Cardiac fibroblast (primary cell): Measurements from ENCODE around the gene RFX1.

Source experiments
- DNase-seq, 2 donors: peaks; one replicate each; pipeline versions ENCODE4 v3.0.0 to v3.0.0-alpha.2; 2010; ENCODE audit warnings: low read depth in 2 of 2
- H3K4me3 ChIP-seq, 2 donors: replicated peaks in 1 of 2; 1 replicate in 1 of 2; 2 replicates in 1 of 2; pipeline ENCODE4 v1.5.1; 2011; ENCODE audit warnings: low read depth in 2 of 2, low read length in 2 of 2, mild to moderate bottlenecking in 2 of 2, moderate library complexity in 1 of 2
- CTCF ChIP-seq: IDR thresholded peaks from one replicate; pipeline ENCODE4 v1.5.1; 2011; ENCODE audit warnings: low read depth, mild to moderate bottlenecking, low read length, inconsistent platforms

The RFX1 gene

GRCh38 chr19:13986348-13986904 lies 19.7 kb downstream of the RFX1 start:
- DNase-seq = peak; percentile 76 to 77
- TF ChIP-seq CTCF = no peak
- H3K4me3 ChIP-seq = no peak overlapping the region

DNA sequence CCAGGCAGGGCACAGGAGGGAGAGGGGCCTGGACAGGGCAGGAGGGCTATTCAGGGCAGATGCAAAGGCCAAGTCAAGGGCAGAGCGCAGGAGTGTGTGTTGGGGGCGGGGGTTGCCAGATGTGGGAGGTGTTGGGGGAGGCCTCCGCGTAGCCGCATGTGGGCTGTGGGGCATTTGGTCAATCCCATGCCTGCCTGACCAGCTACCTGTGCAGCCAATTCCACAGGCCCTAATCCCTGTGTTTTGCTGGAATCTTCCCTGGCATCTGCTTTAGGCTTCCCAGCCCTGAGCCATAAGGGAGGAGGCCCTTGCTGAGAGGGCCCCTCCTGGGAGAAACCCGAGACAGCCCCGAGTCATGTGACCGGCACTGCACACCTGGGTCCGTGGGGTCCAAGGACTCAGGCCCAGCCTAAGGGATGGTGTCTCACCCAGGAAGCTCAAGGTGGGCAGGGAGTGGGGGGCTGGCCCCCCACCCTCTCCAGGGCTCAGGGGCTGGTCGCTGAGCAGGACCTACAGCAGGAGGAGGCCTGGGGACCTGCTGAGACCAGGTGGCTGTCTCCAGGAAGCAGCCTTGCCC lies 20.3 kb downstream of the RFX1 start:
- no peak overlapping the region for H3K4me3 ChIP-seq

GRCh38 chr19:13984875-13985741 lies 21.0 kb downstream of the RFX1 start:
- no peak for DNase-seq
- no peak overlapping the region for H3K4me3 ChIP-seq
- no peak for TF ChIP-seq CTCF

More for the DNA sequence above, 20.3 kb downstream of the RFX1 start:
- no peak for TF ChIP-seq CTCF
- DNase-seq = no peak

- H3K4me3 ChIP-seq = no peak overlapping the region
- no peak for TF ChIP-seq CTCF
- DNase-seq = no peak
Observed at GRCh38 chr19:13984186-13984585, 21.9 kb downstream of the RFX1 start.

GRCh38 chr19:13983213-13983889 lies 22.8 kb downstream of the RFX1 start:
- TF ChIP-seq CTCF = no peak
- DNase-seq = no peak
- no peak overlapping the region for H3K4me3 ChIP-seq

DNA sequence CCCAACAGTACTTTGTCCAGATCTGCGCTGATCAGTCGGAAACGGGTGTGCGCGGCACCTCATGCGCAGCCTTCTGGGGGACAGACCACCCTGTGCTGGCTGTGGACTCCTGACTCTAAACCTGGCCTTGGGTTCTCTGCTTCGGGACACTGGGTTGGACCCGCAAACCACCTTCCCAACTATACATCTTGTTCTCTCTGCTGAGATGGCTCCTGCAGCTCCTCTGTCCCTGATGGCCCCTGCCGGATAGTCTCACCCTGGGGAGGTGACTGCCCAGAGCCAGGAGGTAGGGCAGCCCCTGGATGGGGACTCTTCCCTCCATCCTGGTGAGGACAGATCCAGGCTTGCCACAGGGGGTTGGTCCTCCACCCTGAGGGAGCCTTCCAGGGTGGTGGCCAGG lies 23.3 kb downstream of the RFX1 start:
- TF ChIP-seq CTCF = no peak
- no peak overlapping the region for H3K4me3 ChIP-seq
- DNase-seq = no peak
